Glutamatergic neuron (in vitro differentiated cells): ENCODE measurements around the gene DUS1L. TPM values are rescaled to one million over a fixed set of nuclear protein-coding genes. Genes with fewer than 3 reads are reported as not detected.

ENCODE experiments used
- DNase-seq: peaks from one replicate; pipeline ENCODE4 v3.0.0; 2022
- H3K27ac Mint-ChIP-seq: one replicate; pipeline ENCODE4 v1.8.0; 2020; ENCODE audit warnings: mild to moderate bottlenecking, mixed read lengths, inconsistent platforms; ENCODE audit not compliant: unreplicated experiment
- H3K27me3 Mint-ChIP-seq: one replicate; pipeline ENCODE4 v1.8.0; 2020; ENCODE audit warnings: mild to moderate bottlenecking, moderate library complexity, mixed read lengths, inconsistent platforms; ENCODE audit not compliant: unreplicated experiment
- H3K36me3 Mint-ChIP-seq: one replicate; pipeline ENCODE4 v1.8.0; 2020; ENCODE audit warnings: mild to moderate bottlenecking, mixed read lengths, inconsistent platforms; ENCODE audit not compliant: unreplicated experiment
- H3K4me1 Mint-ChIP-seq: one replicate; pipeline ENCODE4 v1.8.0; 2020; ENCODE audit warnings: mild to moderate bottlenecking, low read depth, mixed read lengths, inconsistent platforms; ENCODE audit not compliant: unreplicated experiment
- H3K4me3 Mint-ChIP-seq: one replicate; pipeline ENCODE4 v1.8.0; 2020; ENCODE audit warnings: mild to moderate bottlenecking, mixed read lengths, inconsistent platforms; ENCODE audit not compliant: unreplicated experiment
- H3K9me3 Mint-ChIP-seq: one replicate; pipeline ENCODE4 v1.8.0; 2020; ENCODE audit warnings: mild to moderate bottlenecking, moderate library complexity, mixed read lengths, inconsistent platforms; ENCODE audit not compliant: unreplicated experiment
- total RNA-seq: library from RNA; stranded (reverse); fragmentation: NEBNext Ultra II Directional; extraction: Animal tissue kit (Norgen Biotek cat#: 25700); gene quantifications from one replicate; pipeline ENCODE4 v1.2.1, GENCODE V29; 2021; ENCODE audit not compliant: unreplicated experiment
- TF ChIP-seq, protein P1 (sequence below): fragments of 200-600 bp; sonication (generic); IDR thresholded peaks from one replicate; pipeline ENCODE4 v1.5.0; 2021; ENCODE audit not compliant: partially characterized antibody, unreplicated experiment

DUS1L gene
- total RNA-seq, 1 donor from 2014 or later, result 122 TPM

DNA sequence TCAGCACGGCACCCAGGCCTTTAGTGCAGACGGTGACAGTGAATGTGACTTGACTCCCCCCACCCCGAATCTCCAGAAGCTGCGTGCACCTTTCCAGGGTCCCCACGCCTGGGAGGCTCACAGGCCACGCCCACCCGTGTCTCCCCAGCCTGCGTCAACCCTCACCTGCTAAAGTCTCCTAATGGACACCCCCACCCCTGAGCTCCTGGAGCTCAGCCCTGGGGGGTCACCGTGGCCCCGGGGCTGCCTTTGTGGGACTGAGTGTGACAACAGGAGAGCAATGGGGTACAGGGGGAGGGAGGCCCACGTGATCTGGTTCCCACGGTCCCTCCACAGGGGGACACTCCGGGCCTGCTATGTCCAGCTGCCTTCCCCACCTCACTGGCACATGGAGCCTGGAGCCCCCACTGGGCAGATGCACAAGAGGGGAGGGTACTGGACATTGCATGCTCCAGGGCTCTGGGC, 39.8 kb upstream of the DUS1L start:
- Mint-ChIP-seq H3K4me3 (no peak overlapping the region), H3K4me1 (peaks cover 17% of the 10 kb centered on the region), H3K27ac (no peak overlapping the region), H3K36me3 (no peaks in the 10 kb centered on the region), H3K27me3 (peaks cover 7% of the 10 kb centered on the region), H3K9me3 (peaks cover 14% of the 10 kb centered on the region)
- TF ChIP-seq, protein P1, sequence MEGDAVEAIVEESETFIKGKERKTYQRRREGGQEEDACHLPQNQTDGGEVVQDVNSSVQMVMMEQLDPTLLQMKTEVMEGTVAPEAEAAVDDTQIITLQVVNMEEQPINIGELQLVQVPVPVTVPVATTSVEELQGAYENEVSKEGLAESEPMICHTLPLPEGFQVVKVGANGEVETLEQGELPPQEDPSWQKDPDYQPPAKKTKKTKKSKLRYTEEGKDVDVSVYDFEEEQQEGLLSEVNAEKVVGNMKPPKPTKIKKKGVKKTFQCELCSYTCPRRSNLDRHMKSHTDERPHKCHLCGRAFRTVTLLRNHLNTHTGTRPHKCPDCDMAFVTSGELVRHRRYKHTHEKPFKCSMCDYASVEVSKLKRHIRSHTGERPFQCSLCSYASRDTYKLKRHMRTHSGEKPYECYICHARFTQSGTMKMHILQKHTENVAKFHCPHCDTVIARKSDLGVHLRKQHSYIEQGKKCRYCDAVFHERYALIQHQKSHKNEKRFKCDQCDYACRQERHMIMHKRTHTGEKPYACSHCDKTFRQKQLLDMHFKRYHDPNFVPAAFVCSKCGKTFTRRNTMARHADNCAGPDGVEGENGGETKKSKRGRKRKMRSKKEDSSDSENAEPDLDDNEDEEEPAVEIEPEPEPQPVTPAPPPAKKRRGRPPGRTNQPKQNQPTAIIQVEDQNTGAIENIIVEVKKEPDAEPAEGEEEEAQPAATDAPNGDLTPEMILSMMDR, result no peak
- no peak for DNase-seq

DNA sequence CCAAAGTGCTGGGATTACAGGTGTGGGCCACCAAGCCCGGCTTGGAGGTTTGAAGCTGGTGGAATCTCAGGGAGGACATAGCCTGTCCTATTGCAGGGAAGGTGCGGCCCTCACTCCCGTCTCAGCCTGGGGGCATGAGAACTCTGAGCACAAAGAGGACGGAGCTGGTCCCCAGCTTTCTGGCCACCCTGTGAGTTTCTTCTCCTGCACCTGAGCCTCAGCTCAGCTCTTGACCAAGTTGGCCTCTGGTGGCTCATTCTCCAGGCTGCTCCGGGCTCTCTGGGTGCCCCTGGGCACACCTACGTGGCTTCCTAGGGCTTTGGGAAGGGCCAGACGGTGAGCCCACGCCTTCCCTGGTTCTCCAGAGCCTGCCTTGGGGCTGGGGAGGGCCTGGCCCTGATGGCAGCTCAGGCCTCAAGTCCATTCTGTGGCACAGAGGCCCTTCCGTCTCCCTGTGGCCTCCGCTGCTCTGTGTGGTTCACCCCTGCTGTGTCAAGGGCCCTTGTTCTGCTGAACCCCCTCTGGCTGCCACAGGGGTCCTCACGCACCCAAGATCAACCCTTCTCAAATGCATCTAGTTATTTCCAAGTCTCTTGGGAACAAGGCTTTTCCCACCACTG, 39.3 kb upstream of the DUS1L start:
- no peak overlapping the region for H3K27ac Mint-ChIP-seq
- TF ChIP-seq, protein P1, result no peak
- H3K4me1 Mint-ChIP-seq, result peaks cover 17% of the 10 kb centered on the region
- H3K4me3 Mint-ChIP-seq, result no peak overlapping the region
- DNase-seq, result no peak
- no peaks in the 10 kb centered on the region for H3K36me3 Mint-ChIP-seq
- H3K27me3 Mint-ChIP-seq, result peaks cover 8% of the 10 kb centered on the region
- peaks cover 16% of the 10 kb centered on the region for H3K9me3 Mint-ChIP-seq

- Mint-ChIP-seq H3K9me3 (peaks cover 19% of the 10 kb centered on the region), H3K4me1 (peaks cover 15% of the 10 kb centered on the region), H3K27ac (no peak overlapping the region), H3K27me3 (peaks cover 11% of the 10 kb centered on the region), H3K4me3 (no peak overlapping the region), H3K36me3 (no peaks in the 10 kb centered on the region)
- TF ChIP-seq, protein P1, result no peak
- no peak for DNase-seq
These were observed 38.2 kb upstream of the DUS1L start for GRCh38 chr17:82103553-82104451.

DNA sequence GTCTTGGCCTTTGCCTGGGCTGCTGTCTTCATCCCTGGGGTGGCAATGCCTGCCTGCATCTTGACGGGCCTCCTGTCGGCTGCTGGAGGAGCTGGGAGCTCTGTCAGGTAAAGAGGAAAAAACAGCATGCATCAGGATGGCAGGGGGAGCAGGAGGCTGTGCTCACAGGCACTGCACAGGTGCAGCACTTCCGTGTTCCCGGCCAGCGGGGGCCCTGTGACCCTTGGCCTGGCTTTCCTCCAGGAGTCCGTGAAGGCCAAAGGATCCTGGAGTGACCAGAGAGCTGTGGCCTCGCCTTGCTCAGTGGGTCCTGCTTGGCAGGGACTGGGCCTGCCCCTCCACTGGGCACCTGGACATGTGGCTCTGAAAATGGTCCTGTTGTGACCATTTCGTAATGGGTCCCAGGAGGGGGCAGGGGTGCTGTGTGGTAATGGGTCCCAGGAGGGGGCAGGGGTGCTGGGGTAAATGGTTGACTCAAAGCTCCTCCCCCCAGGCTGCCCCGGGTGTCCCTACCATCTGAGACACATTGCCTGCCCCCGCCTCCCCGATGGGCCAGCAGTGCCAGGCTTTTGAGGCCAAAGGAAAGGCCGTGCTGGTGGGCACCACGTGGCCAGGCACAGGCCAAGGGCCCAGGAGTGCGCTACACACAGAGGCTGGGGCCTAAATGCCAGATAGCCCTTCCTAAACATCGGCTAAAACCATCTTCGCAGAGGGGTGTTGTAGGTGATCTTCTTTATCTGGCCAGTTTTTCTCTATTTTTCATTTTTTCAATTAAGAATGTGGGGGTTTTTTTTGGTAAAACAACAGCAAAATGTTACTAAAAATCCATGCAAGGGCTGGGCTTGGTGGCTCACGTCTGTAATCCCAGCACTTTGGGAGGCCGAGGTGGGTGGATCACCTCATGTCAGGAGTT, 36.4 kb upstream of the DUS1L start:
- no peak for DNase-seq
- peaks cover 11% of the 10 kb centered on the region for H3K27me3 Mint-ChIP-seq
- H3K9me3 Mint-ChIP-seq, result peaks cover 13% of the 10 kb centered on the region
- H3K36me3 Mint-ChIP-seq, result no peaks in the 10 kb centered on the region
- TF ChIP-seq, protein P1, result no peak
- peak overlapping the region; percentile 59 for H3K4me3 Mint-ChIP-seq
- peaks cover 7% of the 10 kb centered on the region for H3K4me1 Mint-ChIP-seq
- H3K27ac Mint-ChIP-seq, result no peak overlapping the region
